H1 (cell line): ENCODE results near the gene TAGLN2.
"Not testable (repeated sequence)": the region's sequence is repeated elsewhere in the genome, so short reads cannot be mapped to it uniquely, and the experiment has no call there.

ENCODE experiments used
- ATF3 ChIP-seq: IDR thresholded peaks from 2 replicates; pipeline ENCODE4 v1.6.1; 2011; ENCODE audit warnings: low read depth, mild to moderate bottlenecking, low read length; ENCODE audit not compliant: insufficient read depth
- CBX5 ChIP-seq: fragments of 300-800, 300-1000 bp; sonication (generic); IDR thresholded peaks from 2 replicates; pipeline ENCODE4 v1.7.1; 2016; ENCODE audit warnings: antibody characterized with exemption, low read length, low read depth
- CTCF ChIP-seq, 3 experiments: IDR thresholded peaks; 1 replicate in 2 of 3; 2 replicates in 1 of 3; pipeline versions ENCODE4 v1.5.1 to v1.6.1; 2011; ENCODE audit warnings: low read length in 3 of 3, mild to moderate bottlenecking in 3 of 3, inconsistent platforms in 2 of 3, low read depth in 1 of 3, moderate library complexity in 1 of 3; ENCODE audit not compliant: insufficient read depth in 1 of 3; ENCODE audit errors: control extremely low read depth in 1 of 3
- EP300 ChIP-seq, 2 experiments: IDR thresholded peaks; 1 replicate in 1 of 2; 2 replicates in 1 of 2; pipeline ENCODE4 v1.6.1; 2011 to 2012; ENCODE audit warnings: low read depth in 2 of 2, low read length in 2 of 2, mild to moderate bottlenecking in 2 of 2, borderline replicate concordance in 1 of 2, inconsistent platforms in 1 of 2, moderate library complexity in 1 of 2
- MAFK ChIP-seq: IDR thresholded peaks from 2 replicates; pipeline ENCODE4 v1.6.1; 2012; ENCODE audit warnings: low read depth, mild to moderate bottlenecking, improper control_type of control experiment, low read length
- MAX ChIP-seq: IDR thresholded peaks from 2 replicates; pipeline ENCODE4 v1.6.1; 2012; ENCODE audit warnings: inconsistent platforms
- POLR2A ChIP-seq, 2 experiments: IDR thresholded peaks; 1 replicate in 1 of 2; 2 replicates in 1 of 2; pipeline ENCODE4 v1.6.1; 2011; ENCODE audit warnings: low read depth in 2 of 2, low read length in 2 of 2, mild to moderate bottlenecking in 2 of 2; ENCODE audit errors: control extremely low read depth in 1 of 2
- POLR2AphosphoS5 ChIP-seq: IDR thresholded peaks from 2 replicates; pipeline ENCODE4 v1.6.1; 2011; ENCODE audit warnings: low read depth, low read length
- POU5F1 ChIP-seq: IDR thresholded peaks from 2 replicates; pipeline ENCODE4 v1.6.1; 2011; ENCODE audit warnings: low read depth, mild to moderate bottlenecking, low read length, moderate library complexity
- TAF1 ChIP-seq: IDR thresholded peaks from 2 replicates; pipeline ENCODE4 v1.6.1; 2011; ENCODE audit warnings: mild to moderate bottlenecking, low read depth, low read length

GRCh38 chr1:159904036-159904435 is 21.3 kb downstream of the TAGLN2 start:
- TF ChIP-seq POLR2AphosphoS5; CTCF (IDR thresholded peaks at IDR 0.05; ENCODE audit: control extremely low read depth in 1 of 3, insufficient read depth in 1 of 3, low read depth in 1 of 3, low read length in 3 of 3); MAFK; EP300 (IDR thresholded peaks at IDR 0.05; ENCODE audit: borderline replicate concordance in 1 of 2, low read depth in 2 of 2, low read length in 2 of 2); TAF1; ATF3; CBX5; POU5F1; MAX; POLR2A (IDR thresholded peaks at IDR 0.05; ENCODE audit: control extremely low read depth in 1 of 2, low read depth in 2 of 2, low read length in 2 of 2): not testable (repeated sequence)
